ENCODE results near the gene DNAJA4.

The DNAJA4 gene

GRCh38 chr15:78260489-78260888 is 3.9 kb upstream of the DNAJA4 start (continued):
- no peak for TF ChIP-seq ZBTB44 (tag by site-specific recombination; IDR thresholded peaks at IDR 0.05)
- no peak for TF ChIP-seq ZNF555 (tag by site-specific recombination; conservative IDR thresholded peaks at IDR 0.05)

GRCh38 chr15:78261062-78261461 is 3.3 kb upstream of the DNAJA4 start:
- ChIA-PET CTCF (interaction anchor here (0.6 to 1.7 kb wide), 7 partner anchors 18 to 316 kb away, joined by 3 to 10 read pairs (median 5); no protein-coding TSS in a partner anchor), POLR2A (no interaction called here)
- H3K36me3 ChIP-seq (ENCODE audit: control insufficient read depth in 2 of 2, insufficient read depth in 1 of 2, low read length in 2 of 2), result no peaks in the 10 kb centered on the region
- no peaks in the 10 kb centered on the region for H3K9me3 ChIP-seq (ENCODE audit: control insufficient read depth, insufficient read depth, low read depth, low read length)
- TF ChIP-seq ZNF426 (tag by site-specific recombination; IDR thresholded peaks at IDR 0.05) (no peak), ZNF529 (tag by site-specific recombination; IDR thresholded peaks at IDR 0.05; ENCODE audit: insufficient replicate concordance) (no peak), WT1 (tag by site-specific recombination; IDR thresholded peaks at IDR 0.05) (no peak)
- no peaks in the 10 kb centered on the region for H3K4me1 ChIP-seq (ENCODE audit: control insufficient read depth, insufficient read depth, low read length)
- no peak overlapping the region for H3K27ac ChIP-seq (ENCODE audit: extremely low read depth, low read depth, low read length)
- H3K4me3 ChIP-seq (ENCODE audit: low read depth, low read length), result no peak overlapping the region

- ChIA-PET CTCF (interaction anchor here (0.6 to 1.3 kb wide), 3 partner anchors 21 to 389 kb away, joined by 3 to 8 read pairs (median 3); no protein-coding TSS in a partner anchor), POLR2A (no interaction called here)
- Histone ChIP-seq H3K36me3 (ENCODE audit: control insufficient read depth in 2 of 2, insufficient read depth in 1 of 2, low read length in 2 of 2) (no peaks in the 10 kb centered on the region), H3K4me3 (ENCODE audit: low read depth, low read length) (no peak overlapping the region), H3K27ac (ENCODE audit: extremely low read depth, low read depth, low read length) (no peak overlapping the region), H3K4me1 (ENCODE audit: control insufficient read depth, insufficient read depth, low read length) (no peaks in the 10 kb centered on the region), H3K9me3 (ENCODE audit: control insufficient read depth, insufficient read depth, low read depth, low read length) (no peaks in the 10 kb centered on the region)
- no peak for TF ChIP-seq ZNF664 (tag by site-specific recombination; IDR thresholded peaks at IDR 0.05)
- no peak for TF ChIP-seq ZBTB17 (tag by site-specific recombination; IDR thresholded peaks at IDR 0.05)
- no peak for TF ChIP-seq ZNF214 (tag by site-specific recombination; IDR thresholded peaks at IDR 0.05; ENCODE audit: borderline replicate concordance)
- TF ChIP-seq TRIM28 (IDR thresholded peaks at IDR 0.05; ENCODE audit: borderline replicate concordance, low read length), result no peak
- no peak for TF ChIP-seq ZNF777 (tag by site-specific recombination; IDR thresholded peaks at IDR 0.05; ENCODE audit: borderline replicate concordance)
- no peak for TF ChIP-seq ZNF2 (tag by site-specific recombination; IDR thresholded peaks at IDR 0.05)
- no peak for TF ChIP-seq ZBTB8A (tag by site-specific recombination; IDR thresholded peaks at IDR 0.05)
- TF ChIP-seq ZNF423 (tag by site-specific recombination; IDR thresholded peaks at IDR 0.05), result no peak
- no peak for TF ChIP-seq ZNF211 (tag by site-specific recombination; IDR thresholded peaks at IDR 0.05; ENCODE audit: low read depth)
- no peak for TF ChIP-seq HOXD13 (CRISPR knock-in tag; IDR thresholded peaks at IDR 0.05; ENCODE audit: borderline replicate concordance)
- TF ChIP-seq ZNF837 (tag by site-specific recombination; IDR thresholded peaks at IDR 0.05), result no peak
- TF ChIP-seq ZSCAN16 (tag by site-specific recombination; IDR thresholded peaks at IDR 0.05), result no peak
- TF ChIP-seq ZNF174 (tag by site-specific recombination; IDR thresholded peaks at IDR 0.05), result no peak
These were observed 996 bp upstream of the DNAJA4 start for GRCh38 chr15:78263351-78263781.

- Histone ChIP-seq H3K27ac (ENCODE audit: extremely low read depth, low read depth, low read length) (no peak overlapping the region), H3K36me3 (ENCODE audit: control insufficient read depth in 2 of 2, insufficient read depth in 1 of 2, low read length in 2 of 2) (no peaks in the 10 kb centered on the region), H3K4me3 (ENCODE audit: low read depth, low read length) (no peak overlapping the region), H3K4me1 (ENCODE audit: control insufficient read depth, insufficient read depth, low read length) (no peaks in the 10 kb centered on the region), H3K9me3 (ENCODE audit: control insufficient read depth, insufficient read depth, low read depth, low read length) (no peaks in the 10 kb centered on the region)
- CTCF ChIA-PET, result no interaction called here
- POLR2A ChIA-PET, result no interaction called here
- TF ChIP-seq ZNF560 (tag by site-specific recombination; IDR thresholded peaks at IDR 0.05; ENCODE audit: borderline replicate concordance) (no peak), ZNF843 (tag by site-specific recombination; IDR thresholded peaks at IDR 0.05) (no peak), KLF8 (tag by site-specific recombination; IDR thresholded peaks at IDR 0.05) (no peak), YY2 (tag by site-specific recombination; IDR thresholded peaks at IDR 0.05) (no peak), ZSCAN30 (tag by site-specific recombination; IDR thresholded peaks at IDR 0.05) (no peak), YY1 (tag by site-specific recombination; IDR thresholded peaks at IDR 0.05) (no peak), ZNF10 (tag by site-specific recombination; IDR thresholded peaks at IDR 0.05) (no peak), ZNF514 (tag by site-specific recombination; IDR thresholded peaks at IDR 0.05) (no peak)
These were observed 457 bp upstream of the DNAJA4 start for GRCh38 chr15:78263907-78264303.

Measured in HEK293 (cell line).